Liver (tissue), 9 donors: ENCODE measurements around the gene PIP5KL1. TPM values are rescaled to one million over a fixed set of nuclear protein-coding genes. Genes with fewer than 3 reads are reported as not detected.
A peak's percentile ranks its signal among the peaks of the same experiment; 100 is the strongest.

Source experiments
- DNase-seq: peaks from one replicate; pipeline ENCODE4 v3.0.0-alpha.2; 2017; ENCODE audit warnings: low spot score
- H3K27ac ChIP-seq, 2 donors: one replicate each; pipeline ENCODE4 v1.7.0; 2013; ENCODE audit warnings: inconsistent platforms in 2 of 2, low read length in 2 of 2, control low read depth in 1 of 2, low read depth in 1 of 2, mild to moderate bottlenecking in 1 of 2
- H3K27me3 ChIP-seq, 4 donors: one replicate each; pipeline versions ENCODE4 v1.6.1 to v1.7.0; 2013; ENCODE audit warnings: low read length in 3 of 4, inconsistent platforms in 1 of 4, mild to moderate bottlenecking in 1 of 4, moderate library complexity in 1 of 4; ENCODE audit not compliant: control insufficient read depth in 4 of 4, insufficient read depth in 4 of 4
- H3K36me3 ChIP-seq, 4 donors: one replicate each; pipeline versions ENCODE4 v1.6.1 to v1.7.0; 2013; ENCODE audit warnings: low read length in 3 of 4, mild to moderate bottlenecking in 3 of 4, low read depth in 1 of 4, moderate library complexity in 1 of 4; ENCODE audit not compliant: control insufficient read depth in 4 of 4, insufficient read depth in 3 of 4
- H3K4me1 ChIP-seq, 4 donors: one replicate each; pipeline versions ENCODE4 v1.6.1 to v1.7.0; 2013; ENCODE audit warnings: low read length in 3 of 4, mild to moderate bottlenecking in 3 of 4, moderate library complexity in 1 of 4; ENCODE audit not compliant: control insufficient read depth in 4 of 4, insufficient read depth in 4 of 4
- H3K4me3 ChIP-seq, 3 donors: one replicate each; pipeline versions ENCODE4 v1.6.1 to v1.7.0; 2013; ENCODE audit warnings: low read length in 3 of 3, control low read depth in 1 of 3, low read depth in 1 of 3, mild to moderate bottlenecking in 1 of 3
- H3K9ac ChIP-seq, 2 donors: one replicate each; pipeline ENCODE4 v1.7.0; 2013; ENCODE audit warnings: low read length in 2 of 2, mild to moderate bottlenecking in 2 of 2, moderate library complexity in 2 of 2, control low read depth in 1 of 2, low read depth in 1 of 2
- H3K9me3 ChIP-seq, 4 donors: one replicate each; pipeline versions ENCODE4 v1.6.1 to v1.7.0; 2013; ENCODE audit warnings: low read length in 3 of 4; ENCODE audit not compliant: control insufficient read depth in 4 of 4
- EGR1 ChIP-seq, 2 donors: IDR thresholded peaks; 2 replicates each; pipeline ENCODE4 v1.6.1; 2016 to 2018; ENCODE audit warnings: antibody characterized with exemption in 2 of 2, low read depth in 2 of 2
- FOXA1 ChIP-seq: IDR thresholded peaks from 2 replicates; pipeline ENCODE4 v1.6.1; 2016; ENCODE audit warnings: antibody characterized with exemption
- FOXA2 ChIP-seq: IDR thresholded peaks from 2 replicates; pipeline ENCODE4 v1.6.1; 2016; ENCODE audit warnings: antibody characterized with exemption
- GABPA ChIP-seq, 2 donors: IDR thresholded peaks in 1 of 2; conservative IDR thresholded peaks in 1 of 2; 2 replicates each; pipeline ENCODE4 v1.6.1; 2016; ENCODE audit warnings: antibody characterized with exemption in 2 of 2, mild to moderate bottlenecking in 1 of 2, moderate library complexity in 1 of 2
- HNF4A ChIP-seq, 2 donors: conservative IDR thresholded peaks; 2 replicates each; pipeline ENCODE4 v1.6.1; 2016; ENCODE audit warnings: antibody characterized with exemption in 2 of 2, mild to moderate bottlenecking in 2 of 2
- NR2F2 ChIP-seq: IDR thresholded peaks from 2 replicates; pipeline ENCODE4 v1.6.1; 2016; ENCODE audit warnings: antibody characterized with exemption
- RAD21 ChIP-seq, 2 donors: IDR thresholded peaks; 2 replicates each; pipeline ENCODE4 v1.6.1; 2016; ENCODE audit warnings: antibody characterized with exemption in 2 of 2, mild to moderate bottlenecking in 2 of 2
- RXRA ChIP-seq, 2 donors: IDR thresholded peaks; 2 replicates each; pipeline ENCODE4 v1.6.1; 2017 to 2018; ENCODE audit warnings: antibody characterized with exemption in 2 of 2, mild to moderate bottlenecking in 1 of 2
- SP1 ChIP-seq: IDR thresholded peaks from 2 replicates; pipeline ENCODE4 v1.6.1; 2018; ENCODE audit warnings: antibody characterized with exemption, mild to moderate bottlenecking
- TAF1 ChIP-seq: conservative IDR thresholded peaks from 2 replicates; pipeline ENCODE4 v1.6.1; 2016; ENCODE audit warnings: antibody characterized with exemption, mild to moderate bottlenecking
- YY1 ChIP-seq: IDR thresholded peaks from 2 replicates; pipeline ENCODE4 v1.6.1; 2016; ENCODE audit warnings: antibody characterized with exemption, mild to moderate bottlenecking
- WGBS: extraction: QIAGEN DNeasy Blood & Tissue Kit; methylation state at CpG from one replicate; pipeline ENCODE4 v1.1.7; 2013; 5-methylcytosine and 5-hydroxymethylcytosine counted together
- polyA plus RNA-seq, 2 donors: library from polyadenylated mRNA; stranded (reverse) in 1 of 2; unstranded in 1 of 2; fragments of 200-250 nt in 1 of 2; fragments of >200 nt in 1 of 2; fragmentation: Nextera tagmentation in 1 of 2; extraction: Ambion mirVana in 1 of 2; gene quantifications; one replicate each; pipeline versions ENCODE4 v1.2.1 to v1.2.3, GENCODE V29; 2013 to 2015
- total RNA-seq, 2 donors: library from RNA; depleted of rRNA; stranded (reverse); fragments of >200 nt; gene quantifications; one replicate each; pipeline ENCODE4 v1.2.3, GENCODE V29; 2014
- TF ChIP-seq, protein P1 (sequence below): IDR thresholded peaks from 2 replicates; pipeline ENCODE4 v1.6.1; 2016; ENCODE audit warnings: antibody characterized with exemption
- TF ChIP-seq, protein P2 (sequence below): IDR thresholded peaks from 2 replicates; pipeline ENCODE4 v1.6.1; 2016; ENCODE audit warnings: antibody characterized with exemption
- TF ChIP-seq, protein P3 (sequence below): IDR thresholded peaks from 2 replicates; pipeline ENCODE4 v1.6.1; 2016; ENCODE audit warnings: antibody characterized with exemption
- TF ChIP-seq, protein P4 (sequence below): fragments of 150-350 bp; IDR thresholded peaks from 2 replicates; pipeline ENCODE4 v1.5.1; 2017; ENCODE audit warnings: improper control_type of control experiment, low read depth, low read length; ENCODE audit not compliant: missing input control
- TF ChIP-seq, protein P5 (sequence below): IDR thresholded peaks from 2 replicates; pipeline ENCODE4 v1.6.1; 2016; ENCODE audit warnings: antibody characterized with exemption, mild to moderate bottlenecking
- donor health status: healthy.
- donor health status: healthy.
- donor health status: healthy.
- donor health status: healthy.
- donor health status: healthy.

Gene PIP5KL1
- total and polyA plus RNA-seq, 4 donors: 0.06 to 1.5 (median 0.49) TPM

DNA sequence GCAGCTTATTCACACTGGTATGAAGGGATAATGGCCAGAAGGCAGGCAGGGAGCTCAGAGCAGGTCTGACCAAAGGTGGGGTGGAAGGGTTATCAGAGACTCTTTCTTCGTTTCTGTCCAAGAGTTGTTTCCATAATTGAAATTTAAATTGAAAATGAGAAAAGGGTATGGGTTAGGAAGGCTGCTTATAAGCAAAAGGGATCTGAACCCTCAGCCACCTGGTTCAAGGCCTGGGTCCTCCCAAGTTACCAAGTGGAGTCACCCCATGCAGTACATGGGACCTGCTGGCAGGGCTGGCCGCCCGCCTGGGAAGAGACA is 32.4 kb upstream of the PIP5KL1 start:
- Histone ChIP-seq H3K9me3 (no peaks in the 10 kb centered on the region), H3K4me3 (no peak overlapping the region), H3K27ac (peak overlapping the region; percentile 15 to 73), H3K4me1 (peaks cover 31 to 64% (median 54%) of the 10 kb centered on the region in 4 donors), H3K9ac (peak overlapping the region in 1 of 2 donors; percentile 40), H3K36me3 (no peaks in the 10 kb centered on the region), H3K27me3 (no peaks in the 10 kb centered on the region)
- 36% methylated on average over 3 of the region's 3 CpGs for WGBS
- TF ChIP-seq EGR1 (IDR thresholded peaks at IDR 0.05; ENCODE audit: low read depth in 2 of 2): no peak
- no peak for TF ChIP-seq SP1
- TF ChIP-seq FOXA1: no peak
- TF ChIP-seq RXRA (IDR thresholded peaks at IDR 0.05): no peak
- no peak for TF ChIP-seq FOXA2
- TF ChIP-seq GABPA (IDR thresholded peaks at IDR 0.05 in 1 of 2, conservative IDR thresholded peaks at IDR 0.05 in 1 of 2): no peak
- TF ChIP-seq RAD21 (IDR thresholded peaks at IDR 0.05): no peak
- TF ChIP-seq YY1: no peak
- TF ChIP-seq, protein P1, sequence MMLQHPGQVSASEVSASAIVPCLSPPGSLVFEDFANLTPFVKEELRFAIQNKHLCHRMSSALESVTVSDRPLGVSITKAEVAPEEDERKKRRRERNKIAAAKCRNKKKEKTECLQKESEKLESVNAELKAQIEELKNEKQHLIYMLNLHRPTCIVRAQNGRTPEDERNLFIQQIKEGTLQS: no peak
- TF ChIP-seq NR2F2: no peak
- TF ChIP-seq, protein P2, sequence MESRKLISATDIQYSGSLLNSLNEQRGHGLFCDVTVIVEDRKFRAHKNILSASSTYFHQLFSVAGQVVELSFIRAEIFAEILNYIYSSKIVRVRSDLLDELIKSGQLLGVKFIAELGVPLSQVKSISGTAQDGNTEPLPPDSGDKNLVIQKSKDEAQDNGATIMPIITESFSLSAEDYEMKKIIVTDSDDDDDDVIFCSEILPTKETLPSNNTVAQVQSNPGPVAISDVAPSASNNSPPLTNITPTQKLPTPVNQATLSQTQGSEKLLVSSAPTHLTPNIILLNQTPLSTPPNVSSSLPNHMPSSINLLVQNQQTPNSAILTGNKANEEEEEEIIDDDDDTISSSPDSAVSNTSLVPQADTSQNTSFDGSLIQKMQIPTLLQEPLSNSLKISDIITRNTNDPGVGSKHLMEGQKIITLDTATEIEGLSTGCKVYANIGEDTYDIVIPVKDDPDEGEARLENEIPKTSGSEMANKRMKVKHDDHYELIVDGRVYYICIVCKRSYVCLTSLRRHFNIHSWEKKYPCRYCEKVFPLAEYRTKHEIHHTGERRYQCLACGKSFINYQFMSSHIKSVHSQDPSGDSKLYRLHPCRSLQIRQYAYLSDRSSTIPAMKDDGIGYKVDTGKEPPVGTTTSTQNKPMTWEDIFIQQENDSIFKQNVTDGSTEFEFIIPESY: no peak
- no peak for TF ChIP-seq HNF4A (conservative IDR thresholded peaks at IDR 0.05)
- TF ChIP-seq, protein P3, sequence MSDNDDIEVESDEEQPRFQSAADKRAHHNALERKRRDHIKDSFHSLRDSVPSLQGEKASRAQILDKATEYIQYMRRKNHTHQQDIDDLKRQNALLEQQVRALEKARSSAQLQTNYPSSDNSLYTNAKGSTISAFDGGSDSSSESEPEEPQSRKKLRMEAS: no peak
- TF ChIP-seq, protein P4, sequence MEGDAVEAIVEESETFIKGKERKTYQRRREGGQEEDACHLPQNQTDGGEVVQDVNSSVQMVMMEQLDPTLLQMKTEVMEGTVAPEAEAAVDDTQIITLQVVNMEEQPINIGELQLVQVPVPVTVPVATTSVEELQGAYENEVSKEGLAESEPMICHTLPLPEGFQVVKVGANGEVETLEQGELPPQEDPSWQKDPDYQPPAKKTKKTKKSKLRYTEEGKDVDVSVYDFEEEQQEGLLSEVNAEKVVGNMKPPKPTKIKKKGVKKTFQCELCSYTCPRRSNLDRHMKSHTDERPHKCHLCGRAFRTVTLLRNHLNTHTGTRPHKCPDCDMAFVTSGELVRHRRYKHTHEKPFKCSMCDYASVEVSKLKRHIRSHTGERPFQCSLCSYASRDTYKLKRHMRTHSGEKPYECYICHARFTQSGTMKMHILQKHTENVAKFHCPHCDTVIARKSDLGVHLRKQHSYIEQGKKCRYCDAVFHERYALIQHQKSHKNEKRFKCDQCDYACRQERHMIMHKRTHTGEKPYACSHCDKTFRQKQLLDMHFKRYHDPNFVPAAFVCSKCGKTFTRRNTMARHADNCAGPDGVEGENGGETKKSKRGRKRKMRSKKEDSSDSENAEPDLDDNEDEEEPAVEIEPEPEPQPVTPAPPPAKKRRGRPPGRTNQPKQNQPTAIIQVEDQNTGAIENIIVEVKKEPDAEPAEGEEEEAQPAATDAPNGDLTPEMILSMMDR: no peak
- DNase-seq: no peak

DNA sequence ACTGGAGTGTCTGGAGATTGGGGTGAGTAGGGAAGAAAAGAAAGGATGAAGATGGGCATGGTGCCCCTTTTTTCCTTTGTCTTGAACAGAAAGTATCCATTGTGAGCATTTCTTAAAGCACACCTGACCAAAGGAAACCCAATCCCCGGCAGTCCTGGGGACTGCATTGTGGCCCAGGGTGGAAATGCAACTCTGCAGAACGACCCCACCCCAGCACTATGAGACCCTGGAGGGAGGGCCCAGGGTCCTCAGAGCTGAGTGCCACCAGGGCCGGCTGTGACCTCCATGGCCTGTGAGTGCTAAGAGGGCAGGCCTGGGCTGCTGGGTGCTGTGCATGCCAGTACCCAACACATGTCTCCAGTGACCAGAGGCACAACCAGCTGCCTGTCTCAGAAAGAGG is 31.7 kb upstream of the PIP5KL1 start:
- 57% methylated on average over 3 of the region's 3 CpGs for WGBS

More for the DNA sequence above, 31.7 kb upstream of the PIP5KL1 start:
- no peak overlapping the region for H3K27ac ChIP-seq
- TF ChIP-seq FOXA2 (no peak), NR2F2 (no peak), RAD21 (IDR thresholded peaks at IDR 0.05) (no peak), TAF1 (no peak)
- TF ChIP-seq, protein P5, sequence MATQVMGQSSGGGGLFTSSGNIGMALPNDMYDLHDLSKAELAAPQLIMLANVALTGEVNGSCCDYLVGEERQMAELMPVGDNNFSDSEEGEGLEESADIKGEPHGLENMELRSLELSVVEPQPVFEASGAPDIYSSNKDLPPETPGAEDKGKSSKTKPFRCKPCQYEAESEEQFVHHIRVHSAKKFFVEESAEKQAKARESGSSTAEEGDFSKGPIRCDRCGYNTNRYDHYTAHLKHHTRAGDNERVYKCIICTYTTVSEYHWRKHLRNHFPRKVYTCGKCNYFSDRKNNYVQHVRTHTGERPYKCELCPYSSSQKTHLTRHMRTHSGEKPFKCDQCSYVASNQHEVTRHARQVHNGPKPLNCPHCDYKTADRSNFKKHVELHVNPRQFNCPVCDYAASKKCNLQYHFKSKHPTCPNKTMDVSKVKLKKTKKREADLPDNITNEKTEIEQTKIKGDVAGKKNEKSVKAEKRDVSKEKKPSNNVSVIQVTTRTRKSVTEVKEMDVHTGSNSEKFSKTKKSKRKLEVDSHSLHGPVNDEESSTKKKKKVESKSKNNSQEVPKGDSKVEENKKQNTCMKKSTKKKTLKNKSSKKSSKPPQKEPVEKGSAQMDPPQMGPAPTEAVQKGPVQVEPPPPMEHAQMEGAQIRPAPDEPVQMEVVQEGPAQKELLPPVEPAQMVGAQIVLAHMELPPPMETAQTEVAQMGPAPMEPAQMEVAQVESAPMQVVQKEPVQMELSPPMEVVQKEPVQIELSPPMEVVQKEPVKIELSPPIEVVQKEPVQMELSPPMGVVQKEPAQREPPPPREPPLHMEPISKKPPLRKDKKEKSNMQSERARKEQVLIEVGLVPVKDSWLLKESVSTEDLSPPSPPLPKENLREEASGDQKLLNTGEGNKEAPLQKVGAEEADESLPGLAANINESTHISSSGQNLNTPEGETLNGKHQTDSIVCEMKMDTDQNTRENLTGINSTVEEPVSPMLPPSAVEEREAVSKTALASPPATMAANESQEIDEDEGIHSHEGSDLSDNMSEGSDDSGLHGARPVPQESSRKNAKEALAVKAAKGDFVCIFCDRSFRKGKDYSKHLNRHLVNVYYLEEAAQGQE: no peak
- TF ChIP-seq, protein P2: no peak
- TF ChIP-seq, protein P1: no peak
- no peak overlapping the region for H3K9ac ChIP-seq
- peaks cover 29 to 60% (median 50%) of the 10 kb centered on the region in 4 donors for H3K4me1 ChIP-seq
- no peak overlapping the region for H3K4me3 ChIP-seq
- no peaks in the 10 kb centered on the region for H3K36me3 ChIP-seq
- no peaks in the 10 kb centered on the region for H3K9me3 ChIP-seq
- no peaks in the 10 kb centered on the region for H3K27me3 ChIP-seq
- DNase-seq: no peak
